ENCODE measurements around the gene NOS1AP.

Gene NOS1AP

GRCh38 chr1:162270016-162270770, 200.7 kb downstream of the NOS1AP start:
- H3F3A ChIP-seq (ENCODE audit: control insufficient read depth, insufficient read depth) = no peaks in the 10 kb centered on the region
- H3K9me2 ChIP-seq (replicated peaks; ENCODE audit: control insufficient read depth, low read length) = no peaks in the 10 kb centered on the region
- H3K27me3 ChIP-seq (ENCODE audit: control insufficient read depth, low read length) = no peaks in the 10 kb centered on the region
- no peaks in the 10 kb centered on the region for H3K79me2 ChIP-seq (ENCODE audit: control insufficient read depth, low read length)
- TF ChIP-seq CTCF (IDR thresholded peaks at IDR 0.05; ENCODE audit: low read depth, low read length, poor library complexity, severe bottlenecking) = no peak
- TF ChIP-seq EZH2phosphoT487 (IDR thresholded peaks at IDR 0.05; ENCODE audit: borderline replicate concordance, low read length) = no peak
- no peak overlapping the region for H3K4me3 ChIP-seq (ENCODE audit: low read length)
- H3K27ac ChIP-seq (ENCODE audit: low read depth, low read length) = no peak overlapping the region
- H3K4me1 ChIP-seq (ENCODE audit: control insufficient read depth, low read length) = no peaks in the 10 kb centered on the region
- no peak overlapping the region for H3K4me2 ChIP-seq (ENCODE audit: low read length)
- H3K9me3 ChIP-seq (ENCODE audit: control insufficient read depth, insufficient read depth, low read length) = no peaks in the 10 kb centered on the region
- no peaks in the 10 kb centered on the region for H3K36me3 ChIP-seq (ENCODE audit: control insufficient read depth, low read length)
- H4K20me1 ChIP-seq (ENCODE audit: control insufficient read depth, insufficient read depth, low read depth, low read length) = no peaks in the 10 kb centered on the region

GRCh38 chr1:162271972-162272371, 202.5 kb downstream of the NOS1AP start:
- Histone ChIP-seq H3K4me2 (ENCODE audit: low read length) (no peak overlapping the region), H3K4me3 (ENCODE audit: low read length) (no peak overlapping the region), H3K27me3 (ENCODE audit: control insufficient read depth, low read length) (no peaks in the 10 kb centered on the region), H3K27ac (ENCODE audit: low read depth, low read length) (no peak overlapping the region), H3K36me3 (ENCODE audit: control insufficient read depth, low read length) (no peaks in the 10 kb centered on the region), H3F3A (ENCODE audit: control insufficient read depth, insufficient read depth) (no peaks in the 10 kb centered on the region), H3K9me2 (replicated peaks; ENCODE audit: control insufficient read depth, low read length) (no peaks in the 10 kb centered on the region), H3K4me1 (ENCODE audit: control insufficient read depth, low read length) (no peaks in the 10 kb centered on the region), H3K9me3 (ENCODE audit: control insufficient read depth, insufficient read depth, low read length) (no peaks in the 10 kb centered on the region), H3K79me2 (ENCODE audit: control insufficient read depth, low read length) (no peaks in the 10 kb centered on the region), H4K20me1 (ENCODE audit: control insufficient read depth, insufficient read depth, low read depth, low read length) (no peaks in the 10 kb centered on the region)
- TF ChIP-seq EZH2phosphoT487 (IDR thresholded peaks at IDR 0.05; ENCODE audit: borderline replicate concordance, low read length) (no peak), CTCF (IDR thresholded peaks at IDR 0.05; ENCODE audit: low read depth, low read length, poor library complexity, severe bottlenecking) (no peak)

GRCh38 chr1:162272419-162272818, 202.9 kb downstream of the NOS1AP start:
- TF ChIP-seq EZH2phosphoT487 (IDR thresholded peaks at IDR 0.05; ENCODE audit: borderline replicate concordance, low read length) = no peak
- TF ChIP-seq CTCF (IDR thresholded peaks at IDR 0.05; ENCODE audit: low read depth, low read length, poor library complexity, severe bottlenecking) = no peak
- no peaks in the 10 kb centered on the region for H3K9me3 ChIP-seq (ENCODE audit: control insufficient read depth, insufficient read depth, low read length)
- H3K27me3 ChIP-seq (ENCODE audit: control insufficient read depth, low read length) = no peaks in the 10 kb centered on the region
- no peaks in the 10 kb centered on the region for H4K20me1 ChIP-seq (ENCODE audit: control insufficient read depth, insufficient read depth, low read depth, low read length)
- H3K4me3 ChIP-seq (ENCODE audit: low read length) = no peak overlapping the region
- no peaks in the 10 kb centered on the region for H3K9me2 ChIP-seq (replicated peaks; ENCODE audit: control insufficient read depth, low read length)
- H3K27ac ChIP-seq (ENCODE audit: low read depth, low read length) = no peak overlapping the region
- no peaks in the 10 kb centered on the region for H3K36me3 ChIP-seq (ENCODE audit: control insufficient read depth, low read length)
- H3F3A ChIP-seq (ENCODE audit: control insufficient read depth, insufficient read depth) = no peaks in the 10 kb centered on the region
- no peaks in the 10 kb centered on the region for H3K4me1 ChIP-seq (ENCODE audit: control insufficient read depth, low read length)
- no peak overlapping the region for H3K4me2 ChIP-seq (ENCODE audit: low read length)
- no peaks in the 10 kb centered on the region for H3K79me2 ChIP-seq (ENCODE audit: control insufficient read depth, low read length)

Data from DOHH2 (cell line).